Measurements from ENCODE around the gene DDX39B. TPM values are rescaled to one million over a fixed set of nuclear protein-coding genes. Genes with fewer than 3 reads are reported as not detected.

DDX39B gene
- total and polyA plus RNA-seq, 9 of the 15 experiments (the other 6 are each of a cell fraction or from before 2014, with no cell fraction given), result 479 to 869 (median 592) TPM

- TF ChIP-seq GTF2B (IDR thresholded peaks at IDR 0.05; ENCODE audit: extremely low read depth, insufficient read length), result no peak
- no peak for TF ChIP-seq POLR2AphosphoS2 (IDR thresholded peaks at IDR 0.05; ENCODE audit: low read length)
- no peak for TF ChIP-seq CEBPB (tag; IDR thresholded peaks at IDR 0.05)
- no peak for TF ChIP-seq HLTF (IDR thresholded peaks at IDR 0.05)
- TF ChIP-seq ZNF561 (CRISPR knock-in tag; conservative IDR thresholded peaks at IDR 0.05), result no peak
- no peak for TF ChIP-seq CBX8 (IDR thresholded peaks at IDR 0.05; ENCODE audit: borderline replicate concordance, extremely low read depth, low read depth, low read length, poor library complexity, severe bottlenecking)
- TF ChIP-seq ZNF197 (CRISPR knock-in tag; IDR thresholded peaks at IDR 0.05; ENCODE audit: low read depth), result no peak
- TF ChIP-seq POLR2A (conservative IDR thresholded peaks at IDR 0.05), result peak; percentile 41; the same call in 1 of the 2 replicates
- TF ChIP-seq E2F3 (CRISPR knock-in tag; IDR thresholded peaks at IDR 0.05), result no peak
- no peak for TF ChIP-seq ZNF586 (CRISPR knock-in tag; conservative IDR thresholded peaks at IDR 0.05)
- TF ChIP-seq, protein P1, sequence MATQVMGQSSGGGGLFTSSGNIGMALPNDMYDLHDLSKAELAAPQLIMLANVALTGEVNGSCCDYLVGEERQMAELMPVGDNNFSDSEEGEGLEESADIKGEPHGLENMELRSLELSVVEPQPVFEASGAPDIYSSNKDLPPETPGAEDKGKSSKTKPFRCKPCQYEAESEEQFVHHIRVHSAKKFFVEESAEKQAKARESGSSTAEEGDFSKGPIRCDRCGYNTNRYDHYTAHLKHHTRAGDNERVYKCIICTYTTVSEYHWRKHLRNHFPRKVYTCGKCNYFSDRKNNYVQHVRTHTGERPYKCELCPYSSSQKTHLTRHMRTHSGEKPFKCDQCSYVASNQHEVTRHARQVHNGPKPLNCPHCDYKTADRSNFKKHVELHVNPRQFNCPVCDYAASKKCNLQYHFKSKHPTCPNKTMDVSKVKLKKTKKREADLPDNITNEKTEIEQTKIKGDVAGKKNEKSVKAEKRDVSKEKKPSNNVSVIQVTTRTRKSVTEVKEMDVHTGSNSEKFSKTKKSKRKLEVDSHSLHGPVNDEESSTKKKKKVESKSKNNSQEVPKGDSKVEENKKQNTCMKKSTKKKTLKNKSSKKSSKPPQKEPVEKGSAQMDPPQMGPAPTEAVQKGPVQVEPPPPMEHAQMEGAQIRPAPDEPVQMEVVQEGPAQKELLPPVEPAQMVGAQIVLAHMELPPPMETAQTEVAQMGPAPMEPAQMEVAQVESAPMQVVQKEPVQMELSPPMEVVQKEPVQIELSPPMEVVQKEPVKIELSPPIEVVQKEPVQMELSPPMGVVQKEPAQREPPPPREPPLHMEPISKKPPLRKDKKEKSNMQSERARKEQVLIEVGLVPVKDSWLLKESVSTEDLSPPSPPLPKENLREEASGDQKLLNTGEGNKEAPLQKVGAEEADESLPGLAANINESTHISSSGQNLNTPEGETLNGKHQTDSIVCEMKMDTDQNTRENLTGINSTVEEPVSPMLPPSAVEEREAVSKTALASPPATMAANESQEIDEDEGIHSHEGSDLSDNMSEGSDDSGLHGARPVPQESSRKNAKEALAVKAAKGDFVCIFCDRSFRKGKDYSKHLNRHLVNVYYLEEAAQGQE (IDR thresholded peaks at IDR 0.05; ENCODE audit: borderline replicate concordance), result no peak
- TF ChIP-seq, protein P1 (CRISPR knock-in tag; IDR thresholded peaks at IDR 0.05; ENCODE audit: low read depth), result no peak
- TF ChIP-seq, protein P2, sequence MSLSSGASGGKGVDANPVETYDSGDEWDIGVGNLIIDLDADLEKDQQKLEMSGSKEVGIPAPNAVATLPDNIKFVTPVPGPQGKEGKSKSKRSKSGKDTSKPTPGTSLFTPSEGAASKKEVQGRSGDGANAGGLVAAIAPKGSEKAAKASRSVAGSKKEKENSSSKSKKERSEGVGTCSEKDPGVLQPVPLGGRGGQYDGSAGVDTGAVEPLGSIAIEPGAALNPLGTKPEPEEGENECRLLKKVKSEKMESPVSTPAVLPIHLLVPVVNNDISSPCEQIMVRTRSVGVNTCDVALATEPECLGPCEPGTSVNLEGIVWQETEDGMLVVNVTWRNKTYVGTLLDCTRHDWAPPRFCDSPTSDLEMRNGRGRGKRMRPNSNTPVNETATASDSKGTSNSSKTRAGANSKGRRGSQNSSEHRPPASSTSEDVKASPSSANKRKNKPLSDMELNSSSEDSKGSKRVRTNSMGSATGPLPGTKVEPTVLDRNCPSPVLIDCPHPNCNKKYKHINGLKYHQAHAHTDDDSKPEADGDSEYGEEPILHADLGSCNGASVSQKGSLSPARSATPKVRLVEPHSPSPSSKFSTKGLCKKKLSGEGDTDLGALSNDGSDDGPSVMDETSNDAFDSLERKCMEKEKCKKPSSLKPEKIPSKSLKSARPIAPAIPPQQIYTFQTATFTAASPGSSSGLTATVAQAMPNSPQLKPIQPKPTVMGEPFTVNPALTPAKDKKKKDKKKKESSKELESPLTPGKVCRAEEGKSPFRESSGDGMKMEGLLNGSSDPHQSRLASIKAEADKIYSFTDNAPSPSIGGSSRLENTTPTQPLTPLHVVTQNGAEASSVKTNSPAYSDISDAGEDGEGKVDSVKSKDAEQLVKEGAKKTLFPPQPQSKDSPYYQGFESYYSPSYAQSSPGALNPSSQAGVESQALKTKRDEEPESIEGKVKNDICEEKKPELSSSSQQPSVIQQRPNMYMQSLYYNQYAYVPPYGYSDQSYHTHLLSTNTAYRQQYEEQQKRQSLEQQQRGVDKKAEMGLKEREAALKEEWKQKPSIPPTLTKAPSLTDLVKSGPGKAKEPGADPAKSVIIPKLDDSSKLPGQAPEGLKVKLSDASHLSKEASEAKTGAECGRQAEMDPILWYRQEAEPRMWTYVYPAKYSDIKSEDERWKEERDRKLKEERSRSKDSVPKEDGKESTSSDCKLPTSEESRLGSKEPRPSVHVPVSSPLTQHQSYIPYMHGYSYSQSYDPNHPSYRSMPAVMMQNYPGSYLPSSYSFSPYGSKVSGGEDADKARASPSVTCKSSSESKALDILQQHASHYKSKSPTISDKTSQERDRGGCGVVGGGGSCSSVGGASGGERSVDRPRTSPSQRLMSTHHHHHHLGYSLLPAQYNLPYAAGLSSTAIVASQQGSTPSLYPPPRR (CRISPR knock-in tag; IDR thresholded peaks at IDR 0.05; ENCODE audit: borderline replicate concordance), result no peak
- no peak for TF ChIP-seq RBM34 (IDR thresholded peaks at IDR 0.05; ENCODE audit: borderline replicate concordance, insufficient read depth, low read length)
- no peak for TF ChIP-seq HDGF (IDR thresholded peaks at IDR 0.05)
- no peak for TF ChIP-seq EHMT2 (IDR thresholded peaks at IDR 0.05)
- no peak for TF ChIP-seq HDAC1 (IDR thresholded peaks at IDR 0.05)
- TF ChIP-seq SMARCE1 (IDR thresholded peaks at IDR 0.05), result no peak
Observed at GRCh38 chr6:31533455-31533841, 8.4 kb downstream of the DDX39B start (continued).
